Neutrophil (primary cell): ENCODE data around the gene ARID5B.

Experiments used
- H3K27ac ChIP-seq: fragments of 200-600 bp; sonication (generic); 2 replicates; pipeline ENCODE4 v1.5.1; 2016; ENCODE audit warnings: mild to moderate bottlenecking, moderate library complexity
- H3K27me3 ChIP-seq: fragments of 200-600 bp; sonication (generic); 2 replicates; pipeline ENCODE4 v1.6.0; 2016; ENCODE audit warnings: mild to moderate bottlenecking
- H3K36me3 ChIP-seq: fragments of 200-600 bp; sonication (generic); 2 replicates; pipeline ENCODE4 v1.5.1; 2017
- H3K4me1 ChIP-seq, 2 experiments: fragments of 200-600 bp in 1 of 2; sonication (generic) in 1 of 2; 1 replicate in 1 of 2; 2 replicates in 1 of 2; pipeline versions ENCODE4 v1.5.1 to v1.6.1; 2013 to 2016; ENCODE audit warnings: low read depth in 1 of 2, low read length in 1 of 2, mild to moderate bottlenecking in 1 of 2, moderate library complexity in 1 of 2; ENCODE audit not compliant: control insufficient read depth in 1 of 2, insufficient read depth in 1 of 2
- H3K4me3 ChIP-seq, 2 experiments: fragments of 200-600 bp in 1 of 2; sonication (generic) in 1 of 2; 1 replicate in 1 of 2; 2 replicates in 1 of 2; pipeline ENCODE4 v1.5.1; 2013 to 2016; ENCODE audit warnings: low read depth in 1 of 2, low read length in 1 of 2, mild to moderate bottlenecking in 1 of 2, moderate library complexity in 1 of 2
- H3K9me3 ChIP-seq: fragments of 200-600 bp; sonication (generic); 2 replicates; pipeline ENCODE4 v1.5.1; 2016
- CTCF ChIP-seq: fragments of 200-600 bp; sonication (generic); IDR thresholded peaks from 2 replicates; pipeline ENCODE4 v1.5.1; 2016; ENCODE audit warnings: antibody characterized with exemption

ARID5B gene

GRCh38 chr10:61882621-61883370 lies 18.7 kb upstream of the ARID5B start:
- no peaks in the 10 kb centered on the region for H3K27me3 ChIP-seq
- no peaks in the 10 kb centered on the region for H3K36me3 ChIP-seq
- no peak overlapping the region for H3K27ac ChIP-seq
- no peak overlapping the region for H3K4me3 ChIP-seq
- no peaks in the 10 kb centered on the region for H3K4me1 ChIP-seq
- no peaks in the 10 kb centered on the region for H3K9me3 ChIP-seq
- no peak for TF ChIP-seq CTCF

- Histone ChIP-seq H3K27ac (no peak overlapping the region), H3K4me1 (no peaks in the 10 kb centered on the region), H3K9me3 (no peaks in the 10 kb centered on the region), H3K36me3 (no peaks in the 10 kb centered on the region), H3K27me3 (no peaks in the 10 kb centered on the region), H3K4me3 (no peak overlapping the region)
- TF ChIP-seq CTCF = no peak
Measured at GRCh38 chr10:61883371-61884025, 18.0 kb upstream of the ARID5B start.

GRCh38 chr10:61887772-61888171 lies 13.7 kb upstream of the ARID5B start:
- Histone ChIP-seq H3K27ac (no peak overlapping the region), H3K27me3 (no peaks in the 10 kb centered on the region), H3K4me1 (no peaks in the 10 kb centered on the region), H3K36me3 (no peaks in the 10 kb centered on the region), H3K4me3 (no peak overlapping the region), H3K9me3 (no peaks in the 10 kb centered on the region)
- no peak for TF ChIP-seq CTCF

GRCh38 chr10:61888744-61889143 lies 12.8 kb upstream of the ARID5B start:
- Histone ChIP-seq H3K27me3 (no peaks in the 10 kb centered on the region), H3K27ac (no peak overlapping the region), H3K9me3 (no peaks in the 10 kb centered on the region), H3K4me1 (no peaks in the 10 kb centered on the region), H3K36me3 (no peaks in the 10 kb centered on the region), H3K4me3 (no peak overlapping the region)
- TF ChIP-seq CTCF = no peak

- Histone ChIP-seq H3K27ac (no peak overlapping the region), H3K9me3 (no peaks in the 10 kb centered on the region), H3K27me3 (no peaks in the 10 kb centered on the region), H3K4me1 (no peaks in the 10 kb centered on the region), H3K4me3 (no peak overlapping the region), H3K36me3 (no peaks in the 10 kb centered on the region)
- no peak for TF ChIP-seq CTCF
Measured at GRCh38 chr10:61890430-61890829, 11.1 kb upstream of the ARID5B start.
